ENCODE data around the gene CNNM4.
A peak's percentile ranks its signal among the peaks of the same experiment; 100 is the strongest.
"Not testable (repeated sequence)": the region's sequence is repeated elsewhere in the genome, so short reads cannot be mapped to it uniquely, and the experiment has no call there.

The CNNM4 gene

DNA sequence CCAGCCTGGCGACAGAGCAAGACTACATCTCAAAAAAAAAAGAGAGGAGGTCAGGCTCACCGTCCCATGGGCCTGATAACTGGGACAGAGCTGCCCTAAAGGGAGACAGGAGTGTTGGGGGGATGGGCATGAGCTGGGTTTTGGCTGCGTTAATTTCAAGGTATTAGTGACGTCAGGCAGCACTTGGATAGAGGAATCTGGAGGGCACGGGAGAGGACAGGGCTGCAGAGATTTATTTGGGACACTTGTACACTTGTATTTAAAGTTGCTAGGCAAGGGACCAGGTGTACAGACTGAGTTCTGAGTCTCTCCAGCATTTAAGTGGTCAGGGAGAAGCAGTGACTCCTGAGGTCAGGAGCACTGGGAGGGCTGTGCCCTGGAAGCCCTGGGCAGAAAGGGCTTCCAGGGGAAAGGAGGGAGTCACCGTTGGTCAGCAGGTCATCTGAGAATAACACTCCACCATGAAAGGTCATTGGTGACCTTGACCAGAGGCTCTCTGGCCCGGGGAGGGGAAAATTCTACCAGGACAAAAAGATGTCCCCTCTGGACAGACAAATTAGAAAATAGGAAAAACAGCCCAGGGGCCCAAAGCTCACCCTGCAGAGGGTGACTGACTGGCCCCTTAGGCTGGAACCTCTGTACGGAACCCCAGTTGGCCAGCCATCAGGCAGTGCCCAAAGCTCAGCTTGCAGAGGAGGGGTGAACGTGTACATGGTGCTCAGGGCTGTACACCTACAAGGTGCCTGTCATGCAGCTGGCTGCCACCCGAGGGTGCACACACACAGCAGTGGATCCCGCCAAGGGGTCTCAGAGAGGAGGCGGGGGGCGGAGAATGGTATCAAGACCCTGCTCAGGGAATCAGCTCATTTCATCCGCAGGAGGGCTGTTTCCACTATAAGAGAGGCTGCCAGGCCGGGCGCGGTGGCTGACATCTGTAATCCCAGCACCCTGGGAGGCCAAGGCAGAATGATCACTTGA is 32.4 kb downstream of the CNNM4 start:
- DNase-seq (ENCODE audit: low spot score), result no peak

DNA sequence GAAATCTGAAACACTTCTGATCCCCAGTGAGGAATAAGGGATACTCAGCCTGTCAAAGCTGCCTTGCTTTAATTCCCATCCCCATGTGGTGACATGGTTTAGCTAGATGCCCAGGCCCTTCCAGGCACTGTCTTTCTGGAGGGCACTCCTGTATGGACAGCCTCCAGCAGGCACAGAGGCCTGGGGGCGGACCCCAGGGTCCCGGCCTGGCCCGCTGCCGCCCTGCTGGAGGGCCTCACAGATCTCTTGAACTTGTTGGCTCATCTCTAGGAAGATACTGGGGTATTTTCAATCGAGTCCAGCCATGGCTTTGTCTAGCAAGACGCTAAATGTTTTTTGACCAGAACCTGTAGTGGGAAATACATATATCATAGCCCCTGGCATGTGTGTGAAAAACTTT is 34.4 kb downstream of the CNNM4 start:
- no peak for DNase-seq (ENCODE audit: low spot score)

DNA sequence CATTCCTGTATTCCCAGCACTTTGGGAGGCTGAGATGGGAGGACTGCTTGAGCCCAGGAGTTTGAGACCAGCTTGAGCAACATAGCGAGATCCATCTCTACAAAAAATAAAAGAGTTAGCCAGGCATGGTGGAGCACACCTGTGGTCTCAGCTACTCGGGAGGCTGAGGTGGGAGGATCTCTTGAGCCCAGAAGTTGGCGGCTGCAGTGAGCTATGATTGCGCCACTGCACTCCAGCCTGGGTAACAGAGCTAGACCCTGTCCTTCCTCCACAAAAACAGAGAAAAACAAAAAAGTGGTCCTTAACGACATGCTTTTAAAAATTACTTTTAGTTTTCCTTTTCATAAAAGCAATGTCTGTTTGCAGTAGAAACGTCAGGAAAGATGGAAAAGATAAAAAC is 35.8 kb downstream of the CNNM4 start:
- not testable (repeated sequence) for DNase-seq (ENCODE audit: low spot score)

DNA sequence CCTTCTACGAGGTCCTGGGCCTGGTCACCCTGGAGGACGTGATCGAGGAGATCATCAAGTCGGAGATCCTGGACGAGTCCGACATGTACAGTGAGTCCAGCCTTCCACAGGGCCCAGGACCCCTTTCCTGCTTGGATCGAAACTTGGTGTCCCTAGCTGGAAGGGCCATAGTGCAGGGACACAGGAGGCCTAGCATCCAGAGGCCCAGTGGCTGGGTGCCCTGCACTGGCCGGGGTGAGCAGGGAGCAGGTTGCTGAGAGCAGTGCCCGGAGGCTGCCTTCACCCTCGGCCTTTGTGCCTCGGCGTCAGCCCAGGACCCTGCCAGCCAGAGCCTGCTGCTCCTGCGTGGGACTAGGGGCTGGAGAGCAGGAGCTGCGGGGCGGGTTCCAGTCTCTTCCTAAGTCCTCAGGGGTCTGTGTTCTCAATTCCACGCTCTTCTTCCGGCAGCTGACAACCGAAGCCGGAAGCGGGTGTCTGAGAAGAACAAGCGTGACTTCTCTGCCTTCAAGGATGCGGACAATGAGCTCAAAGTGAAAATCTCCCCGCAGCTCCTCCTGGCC is 36.4 kb downstream of the CNNM4 start:
- no peak for DNase-seq (ENCODE audit: low spot score)

DNA sequence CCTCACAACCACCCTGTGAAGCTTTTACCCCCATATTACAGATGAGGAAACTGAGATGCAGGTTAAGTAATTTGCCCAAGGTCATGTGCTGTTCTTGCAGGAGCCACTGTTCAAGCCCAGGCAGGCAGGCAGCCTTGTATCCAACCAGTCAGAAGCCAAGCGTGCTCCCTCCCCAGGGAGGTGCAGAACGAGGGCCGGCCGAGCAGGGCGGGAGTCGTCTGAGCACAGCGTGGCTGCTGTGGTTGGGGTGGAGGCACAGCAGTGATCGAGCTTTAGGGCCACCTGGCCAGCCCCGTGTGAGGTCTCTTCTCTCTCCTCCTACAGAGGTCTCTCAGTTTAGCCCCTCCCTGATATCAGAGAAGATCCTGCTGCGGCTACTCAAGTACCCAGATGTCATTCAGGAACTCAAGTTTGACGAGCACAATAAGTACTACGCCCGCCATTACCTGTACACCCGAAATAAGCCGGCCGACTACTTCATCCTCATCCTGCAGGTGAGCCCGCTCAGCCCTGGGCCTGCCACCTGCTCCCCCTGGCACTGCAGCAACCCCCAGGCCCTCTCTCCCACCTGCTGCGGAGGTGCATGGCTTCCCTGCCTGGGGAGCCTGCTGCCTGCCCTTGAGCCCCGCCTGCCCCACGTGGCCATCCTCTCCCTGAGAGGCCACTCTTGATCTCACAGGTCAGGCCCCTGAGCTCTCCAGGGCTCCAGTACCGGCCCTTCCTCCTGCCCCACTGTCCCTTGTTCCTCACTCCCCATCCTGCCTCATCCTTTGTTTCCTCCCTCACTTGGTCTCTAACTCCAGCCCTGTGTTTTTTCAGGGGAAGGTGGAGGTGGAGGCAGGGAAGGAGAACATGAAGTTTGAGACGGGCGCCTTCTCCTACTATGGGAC is 38.3 kb downstream of the CNNM4 start:
- no peak for DNase-seq (ENCODE audit: low spot score)

DNA sequence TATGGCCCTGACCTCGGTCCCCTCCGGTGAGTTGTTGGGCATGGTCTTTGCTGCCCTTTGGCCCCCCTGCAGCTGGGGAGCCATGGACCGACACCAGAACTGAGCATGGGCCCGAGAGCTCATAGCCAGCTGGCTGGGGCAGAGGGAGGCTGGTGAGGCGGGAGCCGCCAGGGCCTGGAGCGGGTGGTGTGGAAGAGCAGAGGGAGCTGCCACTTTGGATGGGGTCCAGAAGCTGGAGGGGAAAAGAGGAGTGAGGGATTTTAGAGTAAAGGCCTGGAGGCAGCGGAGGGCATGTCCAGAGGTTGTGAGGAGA is 38.9 kb downstream of the CNNM4 start:
- DNase-seq (ENCODE audit: low spot score), result no peak

DNA sequence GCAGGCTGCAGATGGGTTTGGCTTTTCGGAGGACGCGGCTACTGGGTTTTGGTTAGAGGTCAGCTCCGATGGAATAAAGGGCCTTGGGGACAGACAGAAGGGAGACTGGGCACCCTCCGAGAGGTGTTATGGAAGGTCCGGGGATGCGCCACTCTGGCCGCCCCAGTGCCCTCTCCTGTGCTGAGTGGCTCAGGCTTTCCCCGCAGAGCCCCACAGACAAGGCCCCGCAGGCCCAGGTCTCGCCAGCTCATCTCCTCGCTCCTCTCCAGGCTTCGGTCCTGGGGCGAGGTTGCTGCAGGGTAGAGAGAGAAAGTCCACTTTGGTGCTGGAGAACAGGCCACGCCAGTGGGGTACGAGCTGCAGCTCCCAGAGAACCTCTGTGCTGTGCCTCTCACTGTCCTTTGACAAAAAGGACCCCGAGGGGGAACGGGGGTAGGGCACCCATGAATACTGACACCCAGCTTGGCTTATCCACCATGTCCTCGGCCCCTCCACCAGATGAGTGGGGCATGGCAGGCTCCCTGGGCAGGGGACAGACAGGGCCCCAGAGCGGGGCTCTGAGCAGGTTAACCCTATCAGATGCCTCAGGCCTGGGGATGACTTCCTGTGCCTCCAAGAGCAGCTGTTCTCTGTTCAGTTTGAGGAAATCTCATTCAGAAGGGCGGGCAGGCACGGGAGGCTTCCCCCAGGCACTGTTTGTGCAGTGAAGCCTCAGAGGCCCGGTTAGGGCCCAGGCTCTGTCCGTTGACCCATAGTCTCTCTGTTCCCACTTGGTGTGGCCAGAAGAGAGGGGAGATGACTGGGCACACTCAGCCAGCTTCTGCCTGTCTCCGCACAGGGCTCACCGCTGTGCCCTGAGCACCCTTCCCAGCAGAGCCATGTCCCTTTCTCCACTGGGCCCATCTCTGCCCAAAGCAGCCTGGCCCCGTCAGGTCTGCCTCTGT is 39.6 kb downstream of the CNNM4 start:
- DNase-seq (ENCODE audit: low spot score), result no peak

DNA sequence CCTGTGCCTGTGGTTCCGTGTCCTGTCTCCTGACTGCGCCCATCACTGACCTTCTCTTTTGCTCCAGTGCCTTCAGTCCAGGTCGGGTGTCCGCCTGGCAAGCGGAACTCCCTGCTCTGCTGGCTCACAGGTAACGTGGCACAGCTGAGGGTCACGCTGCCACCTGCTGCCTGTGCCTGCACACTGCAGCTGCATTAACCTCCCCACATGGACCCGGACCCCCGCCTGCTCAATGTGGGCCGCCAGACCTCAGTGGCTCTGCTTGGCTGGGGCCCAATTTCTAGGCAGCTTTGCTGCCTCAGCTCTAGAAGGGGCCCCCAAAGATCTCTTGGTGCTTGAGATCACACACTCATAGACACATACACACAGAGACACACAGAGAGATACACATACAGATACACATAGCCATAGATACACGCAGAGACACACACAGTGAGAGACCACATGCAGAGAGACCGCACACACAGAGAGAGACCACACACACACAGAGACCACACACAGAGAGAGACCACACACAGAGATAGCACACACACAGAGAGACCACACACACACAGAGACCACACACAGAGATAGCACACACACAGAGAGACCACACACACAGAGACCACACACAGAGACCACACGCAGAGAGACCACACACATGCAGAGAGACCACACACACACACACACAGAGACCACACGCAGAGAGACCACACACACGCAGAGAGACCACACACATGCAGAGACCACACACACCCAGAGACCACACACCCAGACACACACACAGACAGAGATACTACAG is 40.5 kb downstream of the CNNM4 start:
- peak; percentile 71 for DNase-seq (ENCODE audit: low spot score)

DNA sequence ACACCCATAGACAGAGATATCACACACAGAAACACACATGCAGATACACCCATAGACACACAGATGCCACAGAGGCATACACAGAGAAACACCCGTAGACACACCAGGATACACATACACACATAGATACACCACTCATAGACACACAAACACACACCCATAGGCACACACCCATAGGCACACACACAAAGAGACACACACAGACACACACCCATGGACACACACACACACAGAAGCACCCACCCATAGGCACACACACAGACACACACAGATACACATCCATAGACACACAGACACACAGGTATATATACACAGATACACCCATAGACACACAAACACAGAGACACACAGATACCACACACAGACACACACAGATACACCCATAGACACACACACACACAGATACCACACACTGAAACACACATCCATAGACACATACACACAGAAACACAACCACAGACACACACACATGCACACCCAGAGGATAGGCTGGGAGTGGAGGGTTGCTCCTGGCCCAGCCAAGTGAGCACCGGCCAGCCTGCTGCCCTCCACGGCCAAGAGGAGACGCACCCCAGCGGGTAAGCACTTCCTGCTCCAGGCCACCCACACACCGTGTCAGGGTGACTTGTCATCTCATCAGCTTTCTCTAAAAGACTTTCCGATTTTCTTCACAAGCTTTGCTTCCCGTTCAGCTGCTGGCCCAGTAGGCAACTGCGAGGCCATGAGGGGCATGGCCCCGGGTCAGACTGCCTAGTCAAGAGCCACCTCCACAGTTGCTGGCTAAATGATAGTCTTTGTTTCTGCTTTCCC is 41.3 kb downstream of the CNNM4 start:
- DNase-seq (ENCODE audit: low spot score), result peak; percentile 24

DNA sequence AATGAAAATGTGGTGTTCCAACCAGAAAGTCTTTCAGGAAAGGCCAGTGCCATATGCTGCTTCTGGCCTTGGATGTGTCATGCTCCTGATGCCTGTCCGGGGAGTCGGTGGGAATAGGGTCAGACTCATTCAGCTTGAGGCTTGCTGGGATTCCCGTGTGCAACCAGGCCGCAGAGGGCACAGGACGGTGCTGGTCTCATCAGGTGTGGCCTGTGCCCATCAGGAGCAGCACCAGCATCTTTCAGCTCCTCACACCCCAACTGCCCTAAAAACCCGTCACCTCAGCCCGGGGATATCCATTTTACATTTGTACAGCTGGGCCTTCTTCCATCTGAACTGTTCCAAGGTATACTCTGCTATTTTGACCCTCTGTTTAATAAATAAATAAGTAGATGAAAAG is 42.0 kb downstream of the CNNM4 start:
- DNase-seq (ENCODE audit: low spot score), result no peak

DNA sequence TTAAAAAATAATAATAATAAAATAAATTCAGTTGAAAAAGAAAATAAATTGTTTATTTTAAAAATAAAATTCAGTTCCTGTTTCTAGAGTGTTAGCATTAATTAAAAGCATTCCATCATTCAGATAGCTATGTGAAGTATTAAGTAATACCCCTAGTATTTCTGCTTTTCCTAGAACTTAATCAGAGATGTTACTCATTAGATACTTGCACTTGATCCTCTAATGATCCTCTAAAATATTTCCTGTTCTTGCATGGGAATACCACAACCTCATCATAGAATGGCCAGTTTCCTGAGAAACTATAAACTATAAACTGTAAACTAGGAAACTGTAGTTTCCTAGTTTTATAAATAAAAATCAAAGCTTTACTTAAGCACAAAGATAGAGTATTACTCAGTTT is 44.3 kb downstream of the CNNM4 start:
- DNase-seq (ENCODE audit: low spot score), result no peak

DNA sequence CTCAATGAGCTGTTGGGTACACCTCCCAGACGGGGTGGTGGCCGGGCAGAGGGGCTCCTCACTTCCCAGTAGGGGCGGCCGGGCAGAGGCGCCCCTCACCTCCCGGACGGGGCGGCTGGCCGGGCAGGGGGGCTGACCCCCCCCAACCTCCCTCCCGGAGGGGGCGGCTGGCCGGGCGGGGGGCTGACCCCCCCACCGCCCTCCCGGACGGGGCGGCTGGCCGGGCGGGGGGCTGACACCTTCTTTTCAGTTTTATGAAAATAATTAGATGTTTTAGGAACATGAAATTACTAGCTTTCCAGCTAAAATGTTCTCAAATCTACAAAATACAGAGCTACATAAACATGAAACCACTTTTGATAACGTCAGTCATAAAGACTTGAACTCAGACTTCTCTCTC is 45.2 kb downstream of the CNNM4 start:
- DNase-seq (ENCODE audit: low spot score), result not testable (repeated sequence)

DNA sequence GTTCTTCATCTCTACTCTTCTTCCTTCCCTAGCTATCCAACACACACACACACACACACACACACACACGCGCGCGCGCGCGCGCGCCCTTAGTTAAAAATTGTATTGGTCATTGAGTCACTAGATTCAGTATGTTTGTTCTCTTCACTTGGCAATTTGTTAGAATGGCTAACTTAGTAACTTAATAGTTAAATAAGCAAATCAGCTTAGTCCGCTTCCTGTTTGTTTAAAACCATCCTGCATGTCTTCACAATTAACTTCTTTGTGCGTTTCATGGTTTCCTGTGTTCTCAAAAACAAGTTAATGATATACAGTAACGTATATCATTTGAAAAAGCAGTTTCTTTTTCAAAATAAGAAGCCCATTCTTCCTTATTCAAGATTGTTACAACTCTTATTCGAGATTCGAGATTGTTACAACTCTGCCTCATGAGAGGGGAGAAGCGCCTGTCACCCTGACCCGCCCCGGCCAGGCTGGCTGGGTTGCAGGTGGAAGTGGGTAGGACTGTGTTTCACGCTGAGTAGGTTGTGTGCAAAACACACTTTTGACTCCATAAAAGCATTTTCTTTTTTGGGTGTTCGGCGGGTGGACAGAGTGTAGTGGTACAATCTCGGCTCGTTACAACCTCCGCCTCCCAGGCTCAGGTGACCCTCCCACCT is 45.9 kb downstream of the CNNM4 start:
- peak; percentile 56 for DNase-seq (ENCODE audit: low spot score)

DNA sequence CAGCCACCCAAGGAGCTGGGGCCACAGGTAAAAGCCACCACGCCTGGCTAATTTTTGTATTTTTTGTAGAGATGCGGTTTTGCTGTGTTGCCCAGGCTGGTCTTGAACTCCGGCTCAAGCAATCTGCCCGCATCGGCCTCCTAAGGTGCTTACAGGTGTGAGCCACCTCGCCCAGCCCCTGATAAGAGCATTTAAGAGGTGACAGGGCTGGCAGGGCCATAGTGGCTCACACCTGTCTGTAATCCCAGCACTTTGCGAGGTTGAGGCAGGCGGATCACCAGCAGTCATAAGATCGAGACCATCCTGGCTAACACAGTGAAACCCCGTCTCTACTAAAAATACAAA is 46.4 kb downstream of the CNNM4 start:
- no peak for DNase-seq (ENCODE audit: low spot score)

DNA sequence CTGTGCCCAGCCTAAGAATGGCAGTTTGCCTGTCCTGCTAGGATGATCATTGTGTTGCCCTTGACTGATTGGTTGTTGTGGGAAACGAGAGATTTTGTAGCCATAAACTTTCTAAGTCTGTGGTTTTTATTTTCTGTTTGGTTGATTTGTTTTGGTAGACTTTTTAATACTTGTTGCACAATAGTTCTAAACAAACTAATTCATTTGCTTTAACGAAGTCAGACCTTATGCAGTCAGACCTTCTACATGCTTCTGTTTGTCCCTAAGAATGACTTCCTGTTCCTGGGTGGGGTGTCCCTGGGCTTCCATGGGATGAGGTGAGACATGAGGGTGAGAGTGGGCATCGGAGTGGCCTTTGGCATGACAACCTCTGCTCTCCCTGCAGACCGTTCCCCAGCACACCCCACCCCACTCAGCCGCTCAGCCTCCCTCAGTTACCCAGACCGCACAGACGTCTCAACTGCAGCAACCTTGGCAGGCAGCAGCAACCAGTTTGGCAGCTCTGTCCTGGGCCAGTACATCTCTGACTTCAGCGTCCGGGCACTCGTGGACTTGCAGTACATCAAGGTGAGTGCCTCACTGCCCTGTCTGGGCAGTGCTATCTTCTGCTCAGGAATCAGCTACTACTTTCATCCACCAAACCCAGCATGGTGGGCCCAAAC is 47.6 kb downstream of the CNNM4 start:
- DNase-seq (ENCODE audit: low spot score), result no peak

DNA sequence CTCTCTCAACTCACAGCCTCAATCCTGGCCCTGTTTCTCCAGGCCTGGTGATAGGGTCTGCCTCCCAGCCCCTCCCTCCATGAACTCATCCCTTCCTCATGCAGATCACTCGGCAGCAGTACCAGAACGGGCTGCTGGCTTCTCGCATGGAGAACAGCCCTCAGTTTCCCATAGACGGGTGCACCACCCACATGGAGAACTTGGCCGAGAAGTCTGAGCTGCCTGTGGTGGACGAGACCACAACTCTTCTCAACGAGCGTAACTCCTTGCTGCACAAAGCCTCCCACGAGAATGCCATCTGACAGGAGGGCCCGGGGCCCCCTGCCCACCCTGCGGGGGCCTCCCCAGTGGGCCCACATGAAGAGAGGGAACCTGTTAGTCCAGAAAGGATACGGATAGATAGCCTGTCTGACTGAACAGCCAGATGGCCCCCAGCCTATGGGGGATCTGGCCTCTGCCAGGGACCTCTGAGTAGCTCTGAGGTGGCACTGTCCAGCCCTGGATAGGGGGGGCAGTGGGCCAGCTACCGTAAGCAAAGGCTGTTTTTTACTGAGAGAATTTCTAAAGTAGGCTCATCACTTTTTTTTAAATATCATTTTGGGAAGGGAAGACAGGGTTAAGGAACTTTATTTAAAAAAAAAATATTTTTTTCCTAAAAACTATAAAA is 48.6 kb downstream of the CNNM4 start:
- no peak for DNase-seq (ENCODE audit: low spot score)

DNA sequence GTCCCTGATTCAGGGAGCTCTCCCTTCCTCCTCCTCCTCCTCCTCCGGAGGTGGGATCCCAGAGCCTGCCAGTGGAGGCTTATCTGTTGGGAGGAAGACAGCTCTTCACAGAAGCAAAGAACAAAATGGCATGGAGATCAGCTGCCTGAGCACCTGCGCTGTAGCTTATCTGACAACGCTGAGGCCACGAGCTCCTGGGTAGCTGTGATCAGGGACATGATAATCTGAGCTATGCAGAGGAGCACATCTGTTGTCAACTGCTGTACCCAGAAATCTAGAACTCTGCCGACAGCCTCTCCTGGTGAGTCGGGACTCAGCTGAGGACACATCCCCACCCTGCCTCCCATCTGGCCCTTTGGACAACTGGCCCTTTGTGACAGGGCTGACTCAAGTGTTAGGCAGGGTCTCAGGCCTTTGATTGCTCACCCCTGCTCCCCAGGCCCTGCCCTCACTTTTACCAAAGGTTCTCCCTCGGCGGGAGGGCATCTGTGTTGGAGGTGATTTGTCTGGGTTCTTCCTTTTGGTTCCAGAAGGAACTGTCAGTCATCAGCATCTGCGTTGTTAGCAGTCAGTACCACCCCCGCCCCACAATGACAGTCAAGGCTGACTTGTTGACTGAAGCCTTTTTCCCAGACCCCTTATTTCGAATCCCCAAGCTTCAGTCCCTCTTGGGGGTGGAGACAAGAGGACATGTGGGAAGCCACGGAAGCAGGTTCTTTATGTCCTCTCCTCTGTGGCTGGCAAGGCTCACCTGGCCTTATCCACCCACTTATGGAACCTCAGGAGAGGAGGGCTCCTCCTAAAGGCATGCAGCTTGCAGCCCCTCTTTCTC is 49.5 kb downstream of the CNNM4 start:
- DNase-seq (ENCODE audit: low spot score), result no peak
